Type B pancreatic cell (in vitro differentiated cells): ENCODE results near the gene GFOD1. TPM values are rescaled to one million over a fixed set of nuclear protein-coding genes. Genes with fewer than 3 reads are reported as not detected.
A peak's percentile ranks its signal among the peaks of the same experiment; 100 is the strongest.

Experiments used
- DNase-seq: peaks from one replicate; pipeline ENCODE4 v3.0.0; 2021; ENCODE audit warnings: mixed read lengths; ENCODE audit not compliant: unreplicated experiment; ENCODE audit errors: extremely low spot score
- H3K27ac Mint-ChIP-seq: 2 replicates; pipeline ENCODE4 v1.8.0; 2021; ENCODE audit warnings: mild to moderate bottlenecking, mixed read lengths
- H3K27me3 Mint-ChIP-seq: 2 replicates; pipeline ENCODE4 v1.8.0; 2021; ENCODE audit warnings: mixed read lengths
- H3K36me3 Mint-ChIP-seq: 2 replicates; pipeline ENCODE4 v1.8.0; 2021; ENCODE audit warnings: mixed read lengths
- H3K4me1 Mint-ChIP-seq: one replicate; pipeline ENCODE4 v1.8.0; 2021; ENCODE audit warnings: mixed read lengths; ENCODE audit not compliant: unreplicated experiment
- H3K4me3 Mint-ChIP-seq: 2 replicates; pipeline ENCODE4 v1.8.0; 2021; ENCODE audit warnings: mild to moderate bottlenecking, mixed read lengths
- H3K9me3 Mint-ChIP-seq: 2 replicates; pipeline ENCODE4 v1.8.0; 2021; ENCODE audit warnings: mixed read lengths
- total RNA-seq: library from RNA; stranded (reverse); gene quantifications from 2 replicates; pipeline ENCODE4 v1.2.1, GENCODE V29; 2021; ENCODE audit warnings: low replicate concordance
- TF ChIP-seq, protein P1 (sequence below): fragments of 200-600 bp; sonication (generic); conservative IDR thresholded peaks from 2 replicates; pipeline ENCODE4 v1.5.0; 2021; ENCODE audit warnings: antibody characterized with exemption, mild to moderate bottlenecking

The GFOD1 gene
- total RNA-seq, 1 donor from 2014 or later, result 4.8 TPM

DNA sequence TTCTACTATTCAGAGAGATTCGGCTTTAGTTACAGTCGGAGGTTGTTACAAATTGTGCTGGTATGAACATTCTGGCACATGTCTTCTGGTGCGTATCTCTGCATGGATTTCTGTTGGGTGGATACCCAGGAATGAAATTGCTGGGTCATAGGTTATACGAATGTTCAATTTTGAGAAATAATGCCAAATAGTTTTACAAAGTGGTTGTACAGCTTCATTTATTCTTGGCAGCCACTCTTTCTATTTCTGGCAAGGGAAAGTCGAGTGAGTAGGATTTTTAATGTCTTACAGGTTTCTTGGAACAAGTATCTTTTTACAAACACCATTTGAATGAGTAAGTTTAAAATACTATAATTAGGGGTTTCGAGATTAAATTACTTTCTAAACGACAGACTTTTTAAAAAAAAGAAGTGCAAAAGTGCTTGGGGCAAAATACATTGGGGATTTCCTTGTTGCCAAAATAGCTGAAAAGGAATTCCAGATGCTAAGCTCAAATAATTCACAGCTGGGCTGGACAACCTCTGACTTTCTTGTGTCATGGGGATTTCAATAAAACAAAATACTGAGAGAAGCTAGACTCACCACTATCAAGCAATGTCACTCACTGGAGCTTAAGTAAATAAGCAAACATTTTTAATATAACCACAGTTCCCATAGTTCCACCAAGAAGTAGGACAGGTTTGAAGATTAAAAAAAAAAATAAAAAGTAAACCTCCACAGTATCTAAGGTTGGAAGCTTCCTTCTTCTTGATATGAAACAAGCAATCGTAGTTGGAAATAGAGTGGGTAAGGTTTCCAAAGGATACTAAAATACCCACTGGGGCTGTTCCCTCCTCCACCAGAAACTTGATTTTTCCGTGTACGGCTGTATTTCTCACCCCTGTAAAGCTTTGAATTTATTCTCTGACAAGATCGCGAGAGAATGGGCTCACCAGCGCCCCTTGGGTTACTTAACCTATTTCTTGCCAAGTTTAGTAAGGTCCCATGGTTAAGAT lies 21.6 kb upstream of the GFOD1 start:
- Mint-ChIP-seq H3K9me3 (peaks cover 4% of the 10 kb centered on the region), H3K27ac (peak overlapping the region; percentile 12), H3K4me3 (no peak overlapping the region), H3K27me3 (no peaks in the 10 kb centered on the region), H3K4me1 (peaks cover 24% of the 10 kb centered on the region), H3K36me3 (no peaks in the 10 kb centered on the region)
- DNase-seq, result peak; percentile 32
- TF ChIP-seq, protein P1, sequence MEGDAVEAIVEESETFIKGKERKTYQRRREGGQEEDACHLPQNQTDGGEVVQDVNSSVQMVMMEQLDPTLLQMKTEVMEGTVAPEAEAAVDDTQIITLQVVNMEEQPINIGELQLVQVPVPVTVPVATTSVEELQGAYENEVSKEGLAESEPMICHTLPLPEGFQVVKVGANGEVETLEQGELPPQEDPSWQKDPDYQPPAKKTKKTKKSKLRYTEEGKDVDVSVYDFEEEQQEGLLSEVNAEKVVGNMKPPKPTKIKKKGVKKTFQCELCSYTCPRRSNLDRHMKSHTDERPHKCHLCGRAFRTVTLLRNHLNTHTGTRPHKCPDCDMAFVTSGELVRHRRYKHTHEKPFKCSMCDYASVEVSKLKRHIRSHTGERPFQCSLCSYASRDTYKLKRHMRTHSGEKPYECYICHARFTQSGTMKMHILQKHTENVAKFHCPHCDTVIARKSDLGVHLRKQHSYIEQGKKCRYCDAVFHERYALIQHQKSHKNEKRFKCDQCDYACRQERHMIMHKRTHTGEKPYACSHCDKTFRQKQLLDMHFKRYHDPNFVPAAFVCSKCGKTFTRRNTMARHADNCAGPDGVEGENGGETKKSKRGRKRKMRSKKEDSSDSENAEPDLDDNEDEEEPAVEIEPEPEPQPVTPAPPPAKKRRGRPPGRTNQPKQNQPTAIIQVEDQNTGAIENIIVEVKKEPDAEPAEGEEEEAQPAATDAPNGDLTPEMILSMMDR, result no peak

DNA sequence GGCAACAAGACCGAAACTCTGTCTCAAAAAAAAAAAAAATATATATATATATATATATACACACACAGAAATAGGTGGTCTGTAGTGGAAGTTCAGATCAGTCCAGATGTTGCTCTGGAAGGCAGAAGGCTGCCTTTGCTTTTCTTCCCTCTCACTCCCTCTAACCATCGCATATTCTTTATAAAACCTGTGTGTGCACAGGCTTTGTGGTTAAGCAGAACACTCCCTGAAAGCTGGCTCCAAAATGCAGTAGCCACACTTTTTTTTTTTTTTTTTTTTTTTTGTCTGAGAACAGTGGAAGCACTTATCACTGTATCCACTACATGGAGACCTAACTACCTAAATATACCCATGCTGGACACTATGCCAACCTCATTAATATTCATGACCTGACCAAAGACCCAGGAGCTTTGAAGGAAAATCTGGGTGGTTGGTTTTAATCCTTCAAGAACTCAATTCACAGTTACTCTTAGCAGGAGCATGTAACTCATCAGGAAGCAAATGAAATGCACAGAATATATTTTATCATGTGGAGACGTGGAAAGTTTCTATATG lies 20.0 kb upstream of the GFOD1 start:
- peaks cover 4% of the 10 kb centered on the region for H3K9me3 Mint-ChIP-seq
- H3K4me3 Mint-ChIP-seq, result no peak overlapping the region
- DNase-seq, result no peak
- H3K36me3 Mint-ChIP-seq, result no peaks in the 10 kb centered on the region
- TF ChIP-seq, protein P1, result no peak
- no peak overlapping the region for H3K27ac Mint-ChIP-seq
- H3K4me1 Mint-ChIP-seq, result peaks cover 24% of the 10 kb centered on the region
- no peaks in the 10 kb centered on the region for H3K27me3 Mint-ChIP-seq

DNA sequence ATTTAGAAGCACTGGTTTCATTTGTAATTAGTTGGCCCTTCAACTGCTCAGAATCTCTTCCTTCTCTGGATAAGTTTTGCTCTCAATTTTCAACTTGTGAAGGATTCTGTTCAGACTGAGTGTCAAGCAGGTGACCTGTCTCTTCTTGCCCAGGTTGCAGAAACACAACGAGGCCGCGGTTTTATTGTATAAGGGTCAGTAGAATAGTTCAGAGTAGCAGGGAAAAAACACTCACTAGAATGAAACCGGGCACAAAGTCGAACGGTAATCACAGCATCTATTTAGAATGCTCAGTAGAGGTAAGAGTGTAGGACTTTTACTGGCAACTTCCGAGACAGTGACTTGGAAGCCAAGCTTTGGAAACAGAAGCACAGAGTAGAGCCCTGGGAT lies 17.9 kb upstream of the GFOD1 start:
- H3K27ac Mint-ChIP-seq, result no peak overlapping the region
- H3K4me3 Mint-ChIP-seq, result no peak overlapping the region
- H3K9me3 Mint-ChIP-seq, result peaks cover 4% of the 10 kb centered on the region
- H3K4me1 Mint-ChIP-seq, result peaks cover 19% of the 10 kb centered on the region
- no peak for DNase-seq
- TF ChIP-seq, protein P1, result no peak
- H3K27me3 Mint-ChIP-seq, result no peaks in the 10 kb centered on the region
- no peaks in the 10 kb centered on the region for H3K36me3 Mint-ChIP-seq

DNA sequence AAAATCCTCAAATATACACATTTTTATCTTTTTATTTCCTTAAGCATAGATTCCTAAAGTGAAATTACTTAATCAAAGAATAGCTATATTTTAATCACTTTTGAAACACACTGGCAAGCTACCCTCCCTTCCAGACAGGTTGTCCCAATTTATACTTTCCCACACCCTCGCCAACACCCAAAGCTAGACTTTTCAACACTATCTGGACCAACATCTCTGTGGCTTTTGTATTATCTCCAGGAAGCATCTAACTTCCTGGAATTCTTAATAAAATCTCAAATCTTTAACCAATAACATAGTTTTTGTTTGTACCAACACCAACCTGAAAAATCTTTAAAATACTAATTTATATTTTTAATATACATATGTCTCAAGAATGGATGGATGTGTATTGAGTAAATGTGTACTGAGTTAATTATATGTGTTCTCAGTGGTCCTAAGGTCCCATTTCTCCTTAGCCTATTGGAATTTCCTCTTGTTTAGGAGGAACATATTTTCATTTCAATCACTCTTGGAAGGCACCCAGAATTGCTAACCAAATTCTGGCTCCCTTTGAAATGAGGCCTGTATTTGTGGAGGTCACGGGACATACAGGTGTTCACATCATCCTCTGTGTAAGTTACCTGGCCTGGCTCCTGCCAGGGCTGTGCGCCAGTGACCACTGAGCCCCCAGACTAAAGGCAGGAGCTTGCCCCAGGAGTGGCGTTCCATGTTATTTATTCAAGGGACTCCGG lies 17.4 kb upstream of the GFOD1 start:
- TF ChIP-seq, protein P1, result no peak
- H3K9me3 Mint-ChIP-seq, result peaks cover 4% of the 10 kb centered on the region
- H3K27ac Mint-ChIP-seq, result no peak overlapping the region
- peaks cover 19% of the 10 kb centered on the region for H3K4me1 Mint-ChIP-seq
- DNase-seq, result no peak
- no peak overlapping the region for H3K4me3 Mint-ChIP-seq
- no peaks in the 10 kb centered on the region for H3K27me3 Mint-ChIP-seq
- no peaks in the 10 kb centered on the region for H3K36me3 Mint-ChIP-seq

DNA sequence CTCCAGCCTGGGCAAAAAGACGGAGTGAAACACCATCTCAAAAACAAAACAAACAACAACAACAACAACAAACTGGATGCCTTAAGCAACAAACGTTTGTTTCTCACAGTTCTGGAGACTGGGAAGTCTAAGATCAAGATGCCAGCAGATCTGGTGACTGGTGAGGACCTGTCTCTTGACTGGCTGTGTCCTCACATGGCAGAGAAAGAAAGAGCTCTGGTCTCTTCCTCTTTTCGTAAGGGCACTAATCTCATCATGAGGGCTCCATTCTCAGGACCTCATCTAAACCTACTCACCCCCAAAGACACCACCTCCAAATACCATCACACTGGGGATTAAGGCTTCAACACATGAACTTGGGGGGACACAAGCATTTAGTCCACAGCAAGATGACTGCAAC lies 13.5 kb upstream of the GFOD1 start:
- no peaks in the 10 kb centered on the region for H3K27me3 Mint-ChIP-seq
- TF ChIP-seq, protein P1, result no peak
- no peak overlapping the region for H3K27ac Mint-ChIP-seq
- no peaks in the 10 kb centered on the region for H3K9me3 Mint-ChIP-seq
- no peak overlapping the region for H3K4me3 Mint-ChIP-seq
- H3K36me3 Mint-ChIP-seq, result no peaks in the 10 kb centered on the region
- H3K4me1 Mint-ChIP-seq, result peaks cover 5% of the 10 kb centered on the region
- no peak for DNase-seq
